ENCODE data around the gene SMIM20.

Gene SMIM20

DNA sequence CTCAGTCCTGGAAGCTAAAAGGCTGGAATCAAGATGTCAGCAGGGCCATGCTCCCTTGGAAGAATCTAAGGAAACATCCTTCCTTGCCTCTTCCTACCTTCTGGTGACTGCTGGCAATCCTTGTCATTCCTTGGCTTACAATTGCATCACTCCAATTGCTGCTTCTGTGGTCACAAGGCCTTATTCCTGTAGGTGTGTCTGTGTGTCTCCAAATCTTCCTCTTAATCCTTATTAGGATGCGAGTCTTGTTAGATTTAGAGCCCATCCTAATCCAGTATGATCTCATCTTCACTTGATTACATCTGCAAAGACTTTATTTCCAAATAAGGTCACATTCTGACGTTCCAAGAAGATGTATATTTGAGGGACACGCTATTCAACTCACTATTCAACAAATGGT lies 52.2 kb downstream of the SMIM20 start:
- no peaks in the 10 kb centered on the region for H3K27me3 ChIP-seq (ENCODE audit: low read depth, low read length)
- H3K4me3 ChIP-seq (ENCODE audit: low read depth in 1 of 2, low read length in 2 of 2) = no peak overlapping the region
- H3K4me1 ChIP-seq (ENCODE audit: control insufficient read depth in 1 of 2, insufficient read depth in 2 of 2, low read length in 2 of 2) = no peaks in the 10 kb centered on the region
- H3K9me3 ChIP-seq (ENCODE audit: control insufficient read depth in 1 of 2, low read length in 2 of 2) = no peaks in the 10 kb centered on the region
- no peak overlapping the region for H3K27ac ChIP-seq (ENCODE audit: low read length)
- H3K36me3 ChIP-seq (ENCODE audit: control insufficient read depth in 1 of 2, insufficient read depth in 2 of 2, low read length in 2 of 2) = no peaks in the 10 kb centered on the region

DNA sequence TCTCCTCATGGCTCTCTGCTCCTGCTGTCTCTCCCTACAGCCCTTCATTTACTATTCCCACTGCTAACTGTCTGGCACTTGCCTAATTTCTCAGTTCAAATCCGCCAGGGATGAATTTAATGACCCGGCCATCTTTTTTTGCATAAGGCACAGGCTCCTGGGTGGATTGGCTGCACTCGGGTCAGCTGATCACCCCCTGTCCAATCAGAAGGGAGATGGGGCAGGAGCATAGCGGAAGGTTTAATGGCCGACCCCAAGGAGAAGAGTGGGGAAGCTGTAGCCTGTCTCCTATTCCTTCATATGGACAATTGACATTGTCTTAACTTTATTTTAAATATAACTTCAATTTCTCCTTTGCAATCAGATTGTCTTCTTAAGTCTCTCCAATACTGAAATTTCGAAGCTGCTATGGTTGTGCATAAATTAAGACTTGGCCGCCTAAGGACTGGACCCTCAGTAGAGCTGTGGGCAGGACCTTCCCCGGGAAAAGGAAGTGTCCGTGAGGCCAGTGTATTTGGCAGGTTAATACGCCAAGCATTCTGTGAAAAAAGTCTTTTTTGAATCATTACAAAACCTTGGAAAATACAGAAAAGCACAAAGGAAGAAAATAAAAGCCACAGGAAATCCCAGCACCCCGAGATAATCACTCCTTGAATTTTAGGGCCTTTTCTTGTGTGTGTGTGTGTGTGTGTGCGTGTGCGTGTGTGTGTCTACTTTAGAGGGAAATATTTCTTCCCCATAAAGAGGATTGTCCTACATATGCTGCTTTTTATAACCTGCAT lies 55.5 kb downstream of the SMIM20 start:
- peaks cover 3 to 7% of the 10 kb centered on the region in 2 donors for H3K4me1 ChIP-seq (ENCODE audit: control insufficient read depth in 1 of 2, insufficient read depth in 2 of 2, low read length in 2 of 2)
- no peaks in the 10 kb centered on the region for H3K27me3 ChIP-seq (ENCODE audit: low read depth, low read length)
- H3K27ac ChIP-seq (ENCODE audit: low read length) = no peak overlapping the region
- H3K36me3 ChIP-seq (ENCODE audit: control insufficient read depth in 1 of 2, insufficient read depth in 2 of 2, low read length in 2 of 2) = no peaks in the 10 kb centered on the region
- no peak overlapping the region for H3K4me3 ChIP-seq (ENCODE audit: low read depth in 1 of 2, low read length in 2 of 2)
- H3K9me3 ChIP-seq (ENCODE audit: control insufficient read depth in 1 of 2, low read length in 2 of 2) = no peaks in the 10 kb centered on the region

DNA sequence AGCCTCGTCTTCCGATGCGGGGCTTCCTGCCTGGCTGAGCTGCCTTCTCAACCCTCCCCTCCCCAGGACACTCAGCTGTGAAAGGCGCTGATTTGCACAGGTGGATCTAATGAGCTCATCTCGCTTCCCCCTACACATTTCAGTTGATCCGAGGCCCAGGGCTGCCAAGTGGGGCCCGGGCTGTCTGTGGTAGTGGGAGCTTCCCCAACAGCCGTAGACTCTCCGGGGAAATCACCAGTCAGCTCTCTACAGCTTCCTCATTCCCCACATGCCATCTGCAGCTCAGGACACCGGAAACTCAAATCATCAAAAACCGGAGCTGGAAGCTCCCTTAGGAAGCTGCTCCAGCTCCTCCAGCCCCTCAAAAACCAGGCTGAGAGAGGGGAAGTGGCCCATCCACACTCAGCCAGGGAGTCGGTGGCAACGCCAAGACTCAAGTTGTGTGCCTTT lies 56.2 kb downstream of the SMIM20 start:
- H3K27me3 ChIP-seq (ENCODE audit: low read depth, low read length) = no peaks in the 10 kb centered on the region
- H3K9me3 ChIP-seq (ENCODE audit: control insufficient read depth in 1 of 2, low read length in 2 of 2) = no peaks in the 10 kb centered on the region
- no peak overlapping the region for H3K27ac ChIP-seq (ENCODE audit: low read length)
- H3K4me3 ChIP-seq (ENCODE audit: low read depth in 1 of 2, low read length in 2 of 2) = no peak overlapping the region
- peaks cover 3 to 7% of the 10 kb centered on the region in 2 donors for H3K4me1 ChIP-seq (ENCODE audit: control insufficient read depth in 1 of 2, insufficient read depth in 2 of 2, low read length in 2 of 2)
- H3K36me3 ChIP-seq (ENCODE audit: control insufficient read depth in 1 of 2, insufficient read depth in 2 of 2, low read length in 2 of 2) = no peaks in the 10 kb centered on the region

DNA sequence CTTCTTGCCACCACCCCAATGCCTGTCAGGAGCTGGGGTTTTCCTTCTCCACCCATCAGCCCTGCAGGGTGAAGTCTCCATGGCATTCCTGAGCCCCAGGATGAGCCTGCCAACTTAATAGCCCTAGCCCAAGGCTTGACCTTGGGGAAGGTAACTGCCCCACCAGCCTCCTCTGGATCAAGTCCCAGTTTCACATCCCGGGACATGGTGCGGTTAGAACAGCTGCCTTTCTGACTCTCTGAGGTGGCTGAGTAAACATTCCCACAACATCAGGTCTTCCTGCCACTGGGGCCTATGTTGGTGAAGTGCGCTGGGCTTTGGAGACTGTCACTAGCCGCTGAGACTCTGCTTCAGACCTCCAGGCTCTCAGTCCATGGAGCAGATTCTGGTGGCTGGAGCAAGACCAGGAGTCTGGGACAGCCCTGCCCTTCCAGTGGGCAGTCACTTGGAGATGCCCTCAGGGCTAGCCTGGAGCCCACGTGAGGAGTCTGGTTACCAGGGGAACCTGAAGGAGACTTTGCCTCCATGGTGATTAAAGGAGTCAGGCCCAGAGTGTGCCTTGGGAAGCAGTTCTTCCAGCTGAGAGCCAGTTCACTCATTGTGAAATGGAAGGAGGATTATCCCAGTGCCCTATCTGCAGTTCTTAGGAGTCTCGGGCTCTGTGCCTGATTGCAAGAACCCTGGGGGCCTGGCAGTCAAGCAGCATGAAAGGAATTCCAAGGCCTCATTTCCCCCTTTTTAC lies 56.8 kb downstream of the SMIM20 start:
- Histone ChIP-seq H3K4me3 (ENCODE audit: low read depth in 1 of 2, low read length in 2 of 2) (no peak overlapping the region), H3K27ac (ENCODE audit: low read length) (no peak overlapping the region), H3K4me1 (ENCODE audit: control insufficient read depth in 1 of 2, insufficient read depth in 2 of 2, low read length in 2 of 2) (peaks cover 3 to 7% of the 10 kb centered on the region in 2 donors), H3K9me3 (ENCODE audit: control insufficient read depth in 1 of 2, low read length in 2 of 2) (no peaks in the 10 kb centered on the region), H3K27me3 (ENCODE audit: low read depth, low read length) (no peaks in the 10 kb centered on the region), H3K36me3 (ENCODE audit: control insufficient read depth in 1 of 2, insufficient read depth in 2 of 2, low read length in 2 of 2) (no peaks in the 10 kb centered on the region)

DNA sequence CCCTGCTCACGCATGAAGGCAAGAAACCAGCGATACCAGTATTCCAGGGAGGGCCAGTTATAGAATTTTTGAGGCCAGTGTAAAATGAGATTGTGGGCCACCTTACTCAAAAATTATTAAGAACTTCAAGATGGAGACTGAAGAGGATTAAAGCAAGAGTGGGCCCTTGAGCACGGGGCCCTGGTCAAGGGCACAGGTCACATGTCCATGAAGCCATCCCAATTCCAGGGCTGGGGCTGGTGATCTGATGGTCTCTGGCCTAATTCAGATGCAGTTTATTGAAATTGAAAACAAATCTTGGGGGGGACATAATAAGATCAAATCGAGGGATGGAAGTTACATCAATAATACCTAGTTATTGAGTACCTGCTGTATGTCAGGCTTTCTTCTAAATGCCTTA lies 58.3 kb downstream of the SMIM20 start:
- Histone ChIP-seq H3K36me3 (ENCODE audit: control insufficient read depth in 1 of 2, insufficient read depth in 2 of 2, low read length in 2 of 2) (no peaks in the 10 kb centered on the region), H3K27ac (ENCODE audit: low read length) (no peak overlapping the region), H3K4me3 (ENCODE audit: low read depth in 1 of 2, low read length in 2 of 2) (no peak overlapping the region)

DNA sequence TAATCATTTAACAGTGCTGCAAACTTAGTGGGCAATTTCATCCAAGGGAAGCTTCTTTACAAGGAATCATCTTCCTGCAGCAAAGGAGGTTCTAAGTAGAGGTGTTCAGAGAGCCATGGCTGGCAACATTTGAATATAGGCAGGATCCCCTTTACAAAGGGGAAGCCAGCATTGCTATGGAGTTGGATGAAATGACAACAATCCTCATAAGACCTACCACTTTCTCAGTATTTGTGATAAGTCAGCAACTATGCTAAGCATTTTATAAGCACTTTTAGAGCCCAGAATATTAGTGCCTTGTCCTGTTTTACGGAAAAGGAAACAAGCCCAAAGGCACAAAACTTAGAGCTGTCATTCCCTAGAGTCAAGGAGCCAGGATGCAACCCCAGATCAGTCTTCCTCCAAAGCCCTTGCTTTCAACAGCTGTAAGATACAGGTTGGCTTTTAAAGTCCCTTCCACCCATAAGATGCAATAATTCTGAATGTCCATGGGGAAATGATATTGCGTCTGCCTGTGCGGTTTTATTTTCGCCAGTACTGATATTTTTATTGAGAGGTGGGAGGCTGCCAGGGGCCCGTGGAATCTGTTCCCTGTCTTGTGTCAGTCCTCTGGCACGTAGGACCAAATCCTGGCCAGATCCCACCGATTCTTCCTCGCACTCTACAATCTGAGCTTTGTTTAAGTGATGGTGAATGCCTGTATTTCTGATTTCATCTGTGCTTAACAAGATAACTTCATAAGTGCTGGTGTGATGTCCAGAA lies 59.1 kb downstream of the SMIM20 start:
- H3K36me3 ChIP-seq (ENCODE audit: control insufficient read depth in 1 of 2, insufficient read depth in 2 of 2, low read length in 2 of 2) = no peaks in the 10 kb centered on the region
- H3K4me3 ChIP-seq (ENCODE audit: low read depth in 1 of 2, low read length in 2 of 2) = no peak overlapping the region
- H3K27ac ChIP-seq (ENCODE audit: low read length) = no peak overlapping the region
- no peaks in the 10 kb centered on the region for H3K27me3 ChIP-seq (ENCODE audit: low read depth, low read length)
- H3K4me1 ChIP-seq (ENCODE audit: control insufficient read depth in 1 of 2, insufficient read depth in 2 of 2, low read length in 2 of 2) = peaks cover 3 to 7% of the 10 kb centered on the region in 2 donors
- no peaks in the 10 kb centered on the region for H3K9me3 ChIP-seq (ENCODE audit: control insufficient read depth in 1 of 2, low read length in 2 of 2)

More for the DNA sequence above, 58.3 kb downstream of the SMIM20 start:
- H3K27me3 ChIP-seq (ENCODE audit: low read depth, low read length) = no peaks in the 10 kb centered on the region
- no peaks in the 10 kb centered on the region for H3K9me3 ChIP-seq (ENCODE audit: control insufficient read depth in 1 of 2, low read length in 2 of 2)
- peaks cover 3 to 7% of the 10 kb centered on the region in 2 donors for H3K4me1 ChIP-seq (ENCODE audit: control insufficient read depth in 1 of 2, insufficient read depth in 2 of 2, low read length in 2 of 2)

DNA sequence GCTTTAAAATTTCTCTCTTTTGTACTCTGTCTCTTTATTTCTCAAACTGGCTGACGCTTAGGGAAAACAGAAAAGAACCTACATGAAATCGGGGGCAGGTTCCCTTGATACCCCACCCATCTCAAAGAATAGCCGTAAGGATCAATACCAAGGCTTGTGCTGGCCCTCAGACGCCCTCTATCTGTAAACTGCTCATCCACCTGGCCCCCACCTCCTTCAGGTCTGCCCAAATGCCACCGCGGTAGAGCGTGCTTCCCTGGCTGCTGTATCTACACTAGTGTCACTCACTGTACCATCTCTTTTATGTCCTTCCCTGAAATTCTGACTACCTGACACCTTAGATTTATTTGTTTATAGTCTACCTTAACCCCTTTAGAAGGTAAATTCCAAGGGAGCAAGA lies 62.8 kb downstream of the SMIM20 start:
- Histone ChIP-seq H3K36me3 (ENCODE audit: control insufficient read depth in 1 of 2, insufficient read depth in 2 of 2, low read length in 2 of 2) (no peaks in the 10 kb centered on the region), H3K4me1 (ENCODE audit: control insufficient read depth in 1 of 2, insufficient read depth in 2 of 2, low read length in 2 of 2) (peaks cover 3 to 7% of the 10 kb centered on the region in 2 donors), H3K9me3 (ENCODE audit: control insufficient read depth in 1 of 2, low read length in 2 of 2) (no peaks in the 10 kb centered on the region), H3K27me3 (ENCODE audit: low read depth, low read length) (no peaks in the 10 kb centered on the region), H3K27ac (ENCODE audit: low read length) (no peak overlapping the region), H3K4me3 (ENCODE audit: low read depth in 1 of 2, low read length in 2 of 2) (no peak overlapping the region)

DNA sequence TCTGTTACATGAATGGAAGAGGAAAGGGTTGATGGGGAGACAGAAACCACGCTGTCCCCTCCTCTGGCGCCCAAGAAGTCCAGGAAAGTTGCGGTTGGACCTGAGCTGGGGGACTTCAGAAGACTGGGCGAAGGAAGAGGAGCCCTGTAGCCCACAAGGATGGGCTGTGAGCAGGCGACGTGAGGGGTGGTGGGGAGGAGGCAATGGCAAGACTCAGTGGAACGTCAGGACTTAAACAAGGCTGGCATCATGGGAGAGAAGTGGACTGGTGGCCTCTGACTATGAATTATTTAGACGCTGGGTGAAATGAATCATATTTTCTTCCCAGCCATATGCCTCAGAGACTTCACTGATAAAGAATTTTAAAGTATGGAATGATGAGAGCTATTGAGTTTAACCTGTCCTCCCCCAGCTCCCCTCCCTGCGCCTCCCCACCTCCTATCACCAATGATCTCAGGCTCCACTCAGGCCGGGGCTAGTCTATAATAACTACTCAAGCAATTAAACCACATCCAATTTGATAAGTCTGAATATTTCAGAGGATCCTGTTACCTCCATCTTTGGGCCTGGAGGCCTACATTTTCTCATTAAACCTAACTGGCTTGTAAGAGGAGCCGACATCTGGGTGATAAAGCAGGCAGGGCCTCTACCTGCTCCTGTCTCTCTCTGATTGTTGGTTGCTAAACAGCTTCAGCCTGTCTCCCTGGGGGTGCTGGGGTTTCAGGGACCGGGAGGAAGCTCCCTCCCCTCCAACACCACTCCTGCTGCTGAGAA lies 63.6 kb downstream of the SMIM20 start:
- H3K4me3 ChIP-seq (ENCODE audit: low read depth in 1 of 2, low read length in 2 of 2) = no peak overlapping the region
- H3K4me1 ChIP-seq (ENCODE audit: control insufficient read depth in 1 of 2, insufficient read depth in 2 of 2, low read length in 2 of 2) = peaks cover 3 to 7% of the 10 kb centered on the region in 2 donors
- H3K27me3 ChIP-seq (ENCODE audit: low read depth, low read length) = no peaks in the 10 kb centered on the region
- no peaks in the 10 kb centered on the region for H3K36me3 ChIP-seq (ENCODE audit: control insufficient read depth in 1 of 2, insufficient read depth in 2 of 2, low read length in 2 of 2)
- H3K9me3 ChIP-seq (ENCODE audit: control insufficient read depth in 1 of 2, low read length in 2 of 2) = no peaks in the 10 kb centered on the region
- no peak overlapping the region for H3K27ac ChIP-seq (ENCODE audit: low read length)

DNA sequence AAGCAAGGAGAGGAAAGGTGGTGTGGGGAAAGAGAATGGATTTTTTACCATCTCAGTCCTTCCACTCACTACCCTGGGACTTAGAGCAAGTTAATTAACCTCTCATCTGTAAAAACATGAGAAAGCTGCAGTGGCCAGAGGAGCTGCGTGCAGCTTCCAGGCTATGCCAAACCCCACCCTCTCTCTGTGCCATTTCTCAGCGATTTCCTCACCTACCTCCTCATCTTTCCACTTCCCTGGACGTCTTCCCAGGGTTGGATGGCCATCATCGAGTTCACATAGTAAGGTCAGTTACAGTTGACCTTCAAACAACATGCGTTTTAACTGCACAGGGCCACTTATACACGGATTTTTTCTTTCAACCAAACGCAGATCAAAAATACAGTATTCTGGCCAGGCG lies 64.3 kb downstream of the SMIM20 start:
- H3K27ac ChIP-seq (ENCODE audit: low read length) = no peak overlapping the region
- H3K4me3 ChIP-seq (ENCODE audit: low read depth in 1 of 2, low read length in 2 of 2) = no peak overlapping the region
- H3K36me3 ChIP-seq (ENCODE audit: control insufficient read depth in 1 of 2, insufficient read depth in 2 of 2, low read length in 2 of 2) = no peaks in the 10 kb centered on the region
- peaks cover 0 to 5% of the 10 kb centered on the region in 2 donors for H3K4me1 ChIP-seq (ENCODE audit: control insufficient read depth in 1 of 2, insufficient read depth in 2 of 2, low read length in 2 of 2)
- no peaks in the 10 kb centered on the region for H3K9me3 ChIP-seq (ENCODE audit: control insufficient read depth in 1 of 2, low read length in 2 of 2)
- H3K27me3 ChIP-seq (ENCODE audit: low read depth, low read length) = no peaks in the 10 kb centered on the region

All from muscle layer of duodenum (tissue), 2 donors.